Liver (tissue), 9 donors: ENCODE data around the gene ZNF143. TPM values are rescaled to one million over a fixed set of nuclear protein-coding genes. Genes with fewer than 3 reads are reported as not detected.

Source experiments
- DNase-seq: peaks from one replicate; pipeline ENCODE4 v3.0.0-alpha.2; 2017; ENCODE audit warnings: low spot score
- H3K27ac ChIP-seq, 2 donors: one replicate each; pipeline ENCODE4 v1.7.0; 2013; ENCODE audit warnings: inconsistent platforms in 2 of 2, low read length in 2 of 2, control low read depth in 1 of 2, low read depth in 1 of 2, mild to moderate bottlenecking in 1 of 2
- H3K27me3 ChIP-seq, 4 donors: one replicate each; pipeline versions ENCODE4 v1.6.1 to v1.7.0; 2013; ENCODE audit warnings: low read length in 3 of 4, inconsistent platforms in 1 of 4, mild to moderate bottlenecking in 1 of 4, moderate library complexity in 1 of 4; ENCODE audit not compliant: control insufficient read depth in 4 of 4, insufficient read depth in 4 of 4
- H3K36me3 ChIP-seq, 4 donors: one replicate each; pipeline versions ENCODE4 v1.6.1 to v1.7.0; 2013; ENCODE audit warnings: low read length in 3 of 4, mild to moderate bottlenecking in 3 of 4, low read depth in 1 of 4, moderate library complexity in 1 of 4; ENCODE audit not compliant: control insufficient read depth in 4 of 4, insufficient read depth in 3 of 4
- H3K4me1 ChIP-seq, 4 donors: one replicate each; pipeline versions ENCODE4 v1.6.1 to v1.7.0; 2013; ENCODE audit warnings: low read length in 3 of 4, mild to moderate bottlenecking in 3 of 4, moderate library complexity in 1 of 4; ENCODE audit not compliant: control insufficient read depth in 4 of 4, insufficient read depth in 4 of 4
- H3K4me3 ChIP-seq, 3 donors: one replicate each; pipeline versions ENCODE4 v1.6.1 to v1.7.0; 2013; ENCODE audit warnings: low read length in 3 of 3, control low read depth in 1 of 3, low read depth in 1 of 3, mild to moderate bottlenecking in 1 of 3
- H3K9ac ChIP-seq, 2 donors: one replicate each; pipeline ENCODE4 v1.7.0; 2013; ENCODE audit warnings: low read length in 2 of 2, mild to moderate bottlenecking in 2 of 2, moderate library complexity in 2 of 2, control low read depth in 1 of 2, low read depth in 1 of 2
- H3K9me3 ChIP-seq, 4 donors: one replicate each; pipeline versions ENCODE4 v1.6.1 to v1.7.0; 2013; ENCODE audit warnings: low read length in 3 of 4; ENCODE audit not compliant: control insufficient read depth in 4 of 4
- ATF3 ChIP-seq: IDR thresholded peaks from 2 replicates; pipeline ENCODE4 v1.6.1; 2016; ENCODE audit warnings: antibody characterized with exemption
- CTCF ChIP-seq: fragments of 150-350 bp; IDR thresholded peaks from 2 replicates; pipeline ENCODE4 v1.5.1; 2017; ENCODE audit warnings: improper control_type of control experiment, low read depth, low read length; ENCODE audit not compliant: missing input control
- EGR1 ChIP-seq, 2 donors: IDR thresholded peaks; 2 replicates each; pipeline ENCODE4 v1.6.1; 2016 to 2018; ENCODE audit warnings: antibody characterized with exemption in 2 of 2, low read depth in 2 of 2
- FOXA1 ChIP-seq: IDR thresholded peaks from 2 replicates; pipeline ENCODE4 v1.6.1; 2016; ENCODE audit warnings: antibody characterized with exemption
- FOXA2 ChIP-seq: IDR thresholded peaks from 2 replicates; pipeline ENCODE4 v1.6.1; 2016; ENCODE audit warnings: antibody characterized with exemption
- GABPA ChIP-seq, 2 donors: IDR thresholded peaks in 1 of 2; conservative IDR thresholded peaks in 1 of 2; 2 replicates each; pipeline ENCODE4 v1.6.1; 2016; ENCODE audit warnings: antibody characterized with exemption in 2 of 2, mild to moderate bottlenecking in 1 of 2, moderate library complexity in 1 of 2
- HNF4A ChIP-seq, 2 donors: conservative IDR thresholded peaks; 2 replicates each; pipeline ENCODE4 v1.6.1; 2016; ENCODE audit warnings: antibody characterized with exemption in 2 of 2, mild to moderate bottlenecking in 2 of 2
- HNF4G ChIP-seq: IDR thresholded peaks from 2 replicates; pipeline ENCODE4 v1.6.1; 2016; ENCODE audit warnings: antibody characterized with exemption
- JUND ChIP-seq, 2 donors: IDR thresholded peaks; 2 replicates each; pipeline ENCODE4 v1.6.1; 2016; ENCODE audit warnings: antibody characterized with exemption in 2 of 2
- MAX ChIP-seq: IDR thresholded peaks from 2 replicates; pipeline ENCODE4 v1.6.1; 2016; ENCODE audit warnings: antibody characterized with exemption
- NR2F2 ChIP-seq: IDR thresholded peaks from 2 replicates; pipeline ENCODE4 v1.6.1; 2016; ENCODE audit warnings: antibody characterized with exemption
- RAD21 ChIP-seq, 2 donors: IDR thresholded peaks; 2 replicates each; pipeline ENCODE4 v1.6.1; 2016; ENCODE audit warnings: antibody characterized with exemption in 2 of 2, mild to moderate bottlenecking in 2 of 2
- REST ChIP-seq: IDR thresholded peaks from 2 replicates; pipeline ENCODE4 v1.6.1; 2016; ENCODE audit warnings: antibody characterized with exemption, mild to moderate bottlenecking
- RXRA ChIP-seq, 2 donors: IDR thresholded peaks; 2 replicates each; pipeline ENCODE4 v1.6.1; 2017 to 2018; ENCODE audit warnings: antibody characterized with exemption in 2 of 2, mild to moderate bottlenecking in 1 of 2
- SP1 ChIP-seq: IDR thresholded peaks from 2 replicates; pipeline ENCODE4 v1.6.1; 2018; ENCODE audit warnings: antibody characterized with exemption, mild to moderate bottlenecking
- TAF1 ChIP-seq: conservative IDR thresholded peaks from 2 replicates; pipeline ENCODE4 v1.6.1; 2016; ENCODE audit warnings: antibody characterized with exemption, mild to moderate bottlenecking
- YY1 ChIP-seq: IDR thresholded peaks from 2 replicates; pipeline ENCODE4 v1.6.1; 2016; ENCODE audit warnings: antibody characterized with exemption, mild to moderate bottlenecking
- WGBS: extraction: QIAGEN DNeasy Blood & Tissue Kit; methylation state at CpG from one replicate; pipeline ENCODE4 v1.1.7; 2013; 5-methylcytosine and 5-hydroxymethylcytosine counted together
- polyA plus RNA-seq, 2 donors: library from polyadenylated mRNA; stranded (reverse) in 1 of 2; unstranded in 1 of 2; fragments of 200-250 nt in 1 of 2; fragments of >200 nt in 1 of 2; fragmentation: Nextera tagmentation in 1 of 2; extraction: Ambion mirVana in 1 of 2; gene quantifications; one replicate each; pipeline versions ENCODE4 v1.2.1 to v1.2.3, GENCODE V29; 2013 to 2015
- total RNA-seq, 2 donors: library from RNA; depleted of rRNA; stranded (reverse); fragments of >200 nt; gene quantifications; one replicate each; pipeline ENCODE4 v1.2.3, GENCODE V29; 2014
- TF ChIP-seq, protein P1 (sequence below): IDR thresholded peaks from 2 replicates; pipeline ENCODE4 v1.6.1; 2016; ENCODE audit warnings: antibody characterized with exemption
- donor health status: healthy.
- donor health status: healthy.
- donor health status: healthy.
- donor health status: healthy.
- donor health status: healthy.

ZNF143 gene
- total and polyA plus RNA-seq, 4 donors = 4.3 to 20.4 (median 12.2) TPM

GRCh38 chr11:9462806-9463537 is 2.2 kb downstream of the ZNF143 start:
- Histone ChIP-seq H3K27me3 (no peaks in the 10 kb centered on the region), H3K9ac (no peak overlapping the region), H3K4me1 (peaks cover 0 to 11% (median 4%) of the 10 kb centered on the region in 4 donors), H3K27ac (no peak overlapping the region), H3K4me3 (no peak overlapping the region), H3K9me3 (no peaks in the 10 kb centered on the region), H3K36me3 (no peaks in the 10 kb centered on the region)
- 95% methylated on average over 8 of the region's 8 CpGs for WGBS
- TF ChIP-seq SP1 (no peak), YY1 (no peak), ATF3 (no peak), MAX (no peak), GABPA (IDR thresholded peaks at IDR 0.05 in 1 of 2, conservative IDR thresholded peaks at IDR 0.05 in 1 of 2) (no peak), NR2F2 (no peak), HNF4A (conservative IDR thresholded peaks at IDR 0.05) (no peak), FOXA1 (no peak), RAD21 (IDR thresholded peaks at IDR 0.05) (no peak), JUND (IDR thresholded peaks at IDR 0.05) (no peak), HNF4G (no peak), RXRA (IDR thresholded peaks at IDR 0.05) (no peak), REST (no peak), EGR1 (IDR thresholded peaks at IDR 0.05; ENCODE audit: low read depth in 2 of 2) (no peak), FOXA2 (no peak), CTCF (no peak), TAF1 (no peak)
- TF ChIP-seq, protein P1, sequence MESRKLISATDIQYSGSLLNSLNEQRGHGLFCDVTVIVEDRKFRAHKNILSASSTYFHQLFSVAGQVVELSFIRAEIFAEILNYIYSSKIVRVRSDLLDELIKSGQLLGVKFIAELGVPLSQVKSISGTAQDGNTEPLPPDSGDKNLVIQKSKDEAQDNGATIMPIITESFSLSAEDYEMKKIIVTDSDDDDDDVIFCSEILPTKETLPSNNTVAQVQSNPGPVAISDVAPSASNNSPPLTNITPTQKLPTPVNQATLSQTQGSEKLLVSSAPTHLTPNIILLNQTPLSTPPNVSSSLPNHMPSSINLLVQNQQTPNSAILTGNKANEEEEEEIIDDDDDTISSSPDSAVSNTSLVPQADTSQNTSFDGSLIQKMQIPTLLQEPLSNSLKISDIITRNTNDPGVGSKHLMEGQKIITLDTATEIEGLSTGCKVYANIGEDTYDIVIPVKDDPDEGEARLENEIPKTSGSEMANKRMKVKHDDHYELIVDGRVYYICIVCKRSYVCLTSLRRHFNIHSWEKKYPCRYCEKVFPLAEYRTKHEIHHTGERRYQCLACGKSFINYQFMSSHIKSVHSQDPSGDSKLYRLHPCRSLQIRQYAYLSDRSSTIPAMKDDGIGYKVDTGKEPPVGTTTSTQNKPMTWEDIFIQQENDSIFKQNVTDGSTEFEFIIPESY = no peak
- no peak for DNase-seq
